Left ventricle myocardium inferior (tissue), 1 donor: ENCODE data around the gene KCNJ5. TPM values are rescaled to one million over a fixed set of nuclear protein-coding genes. Genes with fewer than 3 reads are reported as not detected.

ENCODE experiments used
- DNase-seq: peaks from one replicate; pipeline ENCODE4 v3.0.0-alpha.2; 2020
- H3K27ac ChIP-seq: fragments of 200-600 bp; replicated peaks from 2 replicates; pipeline ENCODE4 v1.8.0; 2021
- H3K27me3 ChIP-seq: fragments of 200-600 bp; 2 replicates; pipeline ENCODE4 v1.8.0; 2021; ENCODE audit warnings: low read depth
- H3K36me3 ChIP-seq: fragments of 200-600 bp; 2 replicates; pipeline ENCODE4 v1.8.0; 2021
- H3K4me1 ChIP-seq: fragments of 200-600 bp; 2 replicates; pipeline ENCODE4 v1.8.0; 2021
- H3K4me3 ChIP-seq: fragments of 200-600 bp; 2 replicates; pipeline ENCODE4 v1.8.0; 2021; ENCODE audit warnings: mild to moderate bottlenecking, moderate library complexity
- H3K9me3 ChIP-seq: fragments of 200-600 bp; replicated peaks from 2 replicates; pipeline ENCODE4 v1.8.0; 2021
- intact Hi-C: fragments of 100-400 bp; cut with micrococcal nuclease; formaldehyde crosslinking; loops from one replicate; pipeline ENCODE4 v1.11.0; 2022
- total RNA-seq: library from RNA; stranded (reverse); fragmentation: NEBNext Ultra II Directional; extraction: Animal tissue kit (Norgen Biotek cat#: 25700); gene quantifications from one replicate; pipeline ENCODE4 v1.2.1, GENCODE V29; 2021
- TF ChIP-seq, protein P1 (sequence below): fragments of 200-600 bp; IDR thresholded peaks from 2 replicates; pipeline ENCODE4 v1.8.0; 2021; ENCODE audit warnings: antibody characterized with exemption, mild to moderate bottlenecking, borderline replicate concordance
- donor health status: DM: no; HTN: yes; CAD: no; lungs with severe emphysema.

KCNJ5 gene
- total RNA-seq, 1 donor from 2014 or later, result 5.4 TPM

DNA sequence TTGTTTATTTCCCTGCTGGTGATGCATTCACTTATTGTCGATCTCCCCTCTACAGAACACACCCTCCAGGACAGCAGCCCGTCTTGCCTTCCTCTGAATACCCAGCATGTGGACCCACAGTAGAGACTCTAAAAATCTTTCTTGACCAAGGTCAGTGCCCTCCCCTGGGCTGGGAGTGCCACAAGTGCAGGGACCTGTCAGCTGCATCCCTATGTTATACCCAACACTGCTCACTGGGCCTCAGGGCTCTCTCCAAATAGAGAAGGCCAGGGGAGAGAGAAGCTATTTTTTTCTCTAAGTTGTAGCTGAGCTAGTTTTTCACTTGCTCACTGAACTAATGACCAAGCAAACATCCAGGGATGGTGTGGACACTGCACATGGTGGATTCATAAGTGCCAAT lies 33.8 kb upstream of the KCNJ5 start:
- H3K36me3 ChIP-seq, result no peaks in the 10 kb centered on the region
- intact Hi-C loops, result no loop called here
- H3K9me3 ChIP-seq, result no peaks in the 10 kb centered on the region
- H3K4me1 ChIP-seq, result peaks cover 12% of the 10 kb centered on the region
- no peaks in the 10 kb centered on the region for H3K27me3 ChIP-seq
- no peak overlapping the region for H3K27ac ChIP-seq
- no peak overlapping the region for H3K4me3 ChIP-seq
- TF ChIP-seq, protein P1, sequence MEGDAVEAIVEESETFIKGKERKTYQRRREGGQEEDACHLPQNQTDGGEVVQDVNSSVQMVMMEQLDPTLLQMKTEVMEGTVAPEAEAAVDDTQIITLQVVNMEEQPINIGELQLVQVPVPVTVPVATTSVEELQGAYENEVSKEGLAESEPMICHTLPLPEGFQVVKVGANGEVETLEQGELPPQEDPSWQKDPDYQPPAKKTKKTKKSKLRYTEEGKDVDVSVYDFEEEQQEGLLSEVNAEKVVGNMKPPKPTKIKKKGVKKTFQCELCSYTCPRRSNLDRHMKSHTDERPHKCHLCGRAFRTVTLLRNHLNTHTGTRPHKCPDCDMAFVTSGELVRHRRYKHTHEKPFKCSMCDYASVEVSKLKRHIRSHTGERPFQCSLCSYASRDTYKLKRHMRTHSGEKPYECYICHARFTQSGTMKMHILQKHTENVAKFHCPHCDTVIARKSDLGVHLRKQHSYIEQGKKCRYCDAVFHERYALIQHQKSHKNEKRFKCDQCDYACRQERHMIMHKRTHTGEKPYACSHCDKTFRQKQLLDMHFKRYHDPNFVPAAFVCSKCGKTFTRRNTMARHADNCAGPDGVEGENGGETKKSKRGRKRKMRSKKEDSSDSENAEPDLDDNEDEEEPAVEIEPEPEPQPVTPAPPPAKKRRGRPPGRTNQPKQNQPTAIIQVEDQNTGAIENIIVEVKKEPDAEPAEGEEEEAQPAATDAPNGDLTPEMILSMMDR, result no peak
- DNase-seq, result no peak

DNA sequence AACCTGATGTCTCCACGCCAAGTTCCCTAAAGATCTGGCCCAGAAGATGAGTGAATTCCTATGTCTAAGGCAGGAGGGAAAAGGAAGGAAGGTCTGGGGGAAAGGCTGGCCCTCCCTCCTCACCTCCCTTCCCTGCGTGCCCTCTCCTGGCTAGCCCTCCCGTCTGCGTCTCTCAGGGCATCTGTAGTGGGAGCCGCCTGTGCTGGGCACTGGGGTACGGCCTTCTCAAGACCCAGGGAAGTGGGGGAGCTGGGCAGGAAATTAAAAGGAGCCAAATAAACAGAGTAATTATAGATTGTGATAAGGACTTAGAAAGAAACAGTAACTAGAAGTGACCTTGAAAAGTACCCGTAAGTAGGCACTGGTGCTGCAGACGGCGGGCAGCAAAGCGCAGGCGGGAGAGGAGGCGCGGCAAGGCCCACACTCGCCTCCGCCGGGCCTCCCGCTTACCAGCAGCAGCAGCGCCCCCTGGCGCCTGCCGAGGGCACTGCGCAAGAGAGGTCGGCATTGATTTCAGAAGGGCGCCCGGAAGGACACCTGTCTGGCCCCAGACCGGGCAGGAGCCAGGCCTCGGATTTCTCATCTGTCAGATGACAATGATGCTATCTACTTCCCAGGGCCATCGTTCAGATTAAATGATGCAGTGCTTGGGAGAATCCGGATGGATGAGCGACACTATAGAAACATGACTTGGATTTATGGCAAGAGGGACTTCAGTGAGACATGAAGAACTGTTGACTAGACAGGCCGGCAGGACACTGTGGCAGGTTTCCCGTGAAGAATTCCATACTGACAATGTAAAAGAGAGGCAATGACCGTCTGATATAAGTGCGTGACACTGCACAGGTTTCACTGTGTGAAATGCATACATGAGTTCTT lies 31.4 kb upstream of the KCNJ5 start:
- H3K36me3 ChIP-seq, result no peaks in the 10 kb centered on the region
- no peak overlapping the region for H3K4me3 ChIP-seq
- H3K9me3 ChIP-seq, result no peaks in the 10 kb centered on the region
- TF ChIP-seq, protein P1, result peak; percentile 97
- peak; percentile 76 for DNase-seq
- no peaks in the 10 kb centered on the region for H3K27me3 ChIP-seq
- H3K4me1 ChIP-seq, result peaks cover 12% of the 10 kb centered on the region
- no peak overlapping the region for H3K27ac ChIP-seq
- intact Hi-C loops, result no loop called here

DNA sequence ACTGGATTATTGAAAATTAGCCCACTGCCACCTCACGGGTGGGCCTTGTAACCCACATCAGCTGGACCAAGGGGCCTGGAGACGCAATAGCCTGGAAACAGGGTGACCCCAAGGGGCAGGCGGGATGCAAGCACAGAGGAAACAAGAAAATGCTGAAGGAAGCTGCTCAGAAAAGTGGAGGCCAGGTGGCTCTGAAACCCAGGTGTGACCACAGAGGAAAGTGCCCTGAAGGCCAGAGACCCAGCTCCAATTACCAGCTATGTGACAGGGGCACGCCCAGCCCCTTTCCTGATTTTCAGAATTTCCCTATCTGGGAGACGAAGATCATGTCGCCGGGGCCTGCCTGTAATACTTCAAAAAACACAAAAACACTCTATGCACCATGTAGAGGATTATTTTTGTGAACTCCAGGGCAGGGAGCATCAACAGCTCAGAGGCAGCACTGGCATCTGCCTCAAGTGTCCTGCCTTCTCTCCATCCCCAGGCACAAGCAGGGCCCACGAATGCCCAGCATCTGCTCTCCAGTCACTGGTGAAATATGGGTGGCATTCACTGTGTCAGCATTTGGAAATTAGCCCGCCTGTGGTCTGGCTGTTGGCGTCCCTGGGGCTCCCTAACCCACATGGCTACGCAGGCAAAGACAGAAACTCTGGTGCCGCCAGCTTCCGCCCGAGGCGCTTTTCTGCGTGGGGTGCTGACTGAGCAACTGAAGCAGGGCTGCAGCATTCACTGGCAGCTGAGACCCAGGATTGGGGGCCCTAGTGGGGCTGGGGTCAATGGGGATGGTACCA lies 30.4 kb upstream of the KCNJ5 start:
- intact Hi-C loops, result no loop called here
- TF ChIP-seq, protein P1, result no peak
- no peak overlapping the region for H3K4me3 ChIP-seq

DNA sequence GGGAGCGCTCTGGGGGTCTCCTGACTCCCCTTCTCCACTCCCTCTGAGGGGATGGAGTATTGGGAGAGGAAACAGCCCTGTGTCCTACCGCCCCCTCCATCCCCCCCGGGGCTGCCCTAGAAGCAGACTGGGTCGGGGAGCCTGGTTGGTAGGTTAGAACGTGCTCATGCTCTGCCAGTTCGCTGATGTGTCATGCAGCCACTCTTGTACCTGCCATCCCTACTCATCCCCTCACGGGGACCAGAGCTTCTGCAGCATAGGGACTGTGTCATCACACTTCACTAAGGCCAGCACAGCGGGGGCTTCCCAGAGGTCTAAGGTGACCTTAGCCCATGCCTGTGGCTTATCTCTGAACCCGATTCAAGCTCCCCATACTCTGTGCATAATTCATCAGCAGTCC lies 28.8 kb upstream of the KCNJ5 start:
- H3K4me3 ChIP-seq, result no peak overlapping the region
- peaks cover 12% of the 10 kb centered on the region for H3K4me1 ChIP-seq
- intact Hi-C loops, result no loop called here
- no peak overlapping the region for H3K27ac ChIP-seq
- TF ChIP-seq, protein P1, result no peak
- H3K36me3 ChIP-seq, result no peaks in the 10 kb centered on the region
- no peaks in the 10 kb centered on the region for H3K27me3 ChIP-seq
- no peak for DNase-seq
- H3K9me3 ChIP-seq, result no peaks in the 10 kb centered on the region

More for the DNA sequence above, 30.4 kb upstream of the KCNJ5 start:
- peaks cover 12% of the 10 kb centered on the region for H3K4me1 ChIP-seq
- no peaks in the 10 kb centered on the region for H3K36me3 ChIP-seq
- DNase-seq, result no peak
- H3K9me3 ChIP-seq, result no peaks in the 10 kb centered on the region
- no peak overlapping the region for H3K27ac ChIP-seq
- no peaks in the 10 kb centered on the region for H3K27me3 ChIP-seq

DNA sequence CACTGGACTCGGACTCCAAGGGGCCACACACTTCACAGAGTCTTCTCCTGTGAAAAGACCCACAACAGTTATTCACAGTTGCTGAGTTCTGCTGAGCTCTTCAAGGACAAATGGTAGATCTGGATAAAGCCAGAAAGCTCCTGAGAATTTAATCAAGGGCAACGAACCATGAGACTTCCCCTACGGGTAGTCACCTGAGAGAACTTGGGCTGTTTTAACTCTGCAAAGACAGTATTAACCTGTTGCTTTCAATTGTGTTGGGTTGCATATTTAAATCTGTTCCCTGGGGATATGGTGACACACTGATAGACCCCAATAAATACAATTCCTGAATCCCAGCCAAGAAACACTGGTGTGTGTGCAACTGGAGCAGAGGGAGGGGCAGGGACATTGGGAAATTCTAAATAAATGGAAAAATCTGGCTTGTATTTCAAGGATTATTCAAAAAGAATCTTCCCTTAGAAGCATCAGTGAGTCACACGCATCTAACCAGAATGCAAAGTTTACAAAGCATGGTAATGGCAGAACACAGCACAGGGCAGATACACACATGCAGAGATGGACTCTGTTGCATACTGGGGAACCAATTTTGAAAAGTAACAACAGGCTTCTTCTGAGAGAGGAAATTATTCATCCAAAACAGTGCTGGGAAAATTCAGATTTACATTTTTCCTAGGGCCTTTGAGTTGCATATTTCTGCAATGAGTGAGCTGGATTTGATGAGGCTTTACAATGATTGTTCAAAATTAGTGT lies 28.1 kb upstream of the KCNJ5 start:
- intact Hi-C loops, result no loop called here
- no peak overlapping the region for H3K27ac ChIP-seq
- H3K4me3 ChIP-seq, result no peak overlapping the region

More for the DNA sequence above, 28.1 kb upstream of the KCNJ5 start:
- DNase-seq, result no peak
- TF ChIP-seq, protein P1, result no peak
- Histone ChIP-seq H3K4me1 (peaks cover 12% of the 10 kb centered on the region), H3K36me3 (no peaks in the 10 kb centered on the region), H3K9me3 (no peaks in the 10 kb centered on the region), H3K27me3 (no peaks in the 10 kb centered on the region)
